H1 (cell line): ENCODE measurements around the gene NIPAL4. TPM values are rescaled to one million over a fixed set of nuclear protein-coding genes. Genes with fewer than 3 reads are reported as not detected.

Experiments used
- CBX5 ChIP-seq: fragments of 300-800, 300-1000 bp; sonication (generic); IDR thresholded peaks from 2 replicates; pipeline ENCODE4 v1.7.1; 2016; ENCODE audit warnings: antibody characterized with exemption, low read length, low read depth
- GABPA ChIP-seq: IDR thresholded peaks from 2 replicates; pipeline ENCODE4 v1.6.1; 2011; ENCODE audit warnings: mild to moderate bottlenecking, low read length, moderate library complexity, borderline replicate concordance; ENCODE audit not compliant: insufficient read depth
- polyA plus RNA-seq, 7 experiments: library from polyadenylated mRNA; depleted of rRNA in 3 of 7; stranded (reverse) in 5 of 7; unstranded in 2 of 7; fragments of >200 nt in 5 of 7; fragments of 200-250 nt in 2 of 7; gene quantifications; 1 replicate in 5 of 7; 2 replicates in 1 of 7; 4 replicates in 1 of 7; pipeline versions ENCODE4 v1.2.1 to v1.2.3, GENCODE V29; 2011 to 2013; ENCODE audit warnings: missing spikeins in 2 of 7, mixed read lengths in 2 of 7
- total RNA-seq: library from RNA; stranded (reverse); fragmentation: NEBNext Ultra II Directional; extraction: Animal tissue kit (Norgen Biotek cat#: 25700); gene quantifications from 2 replicates; pipeline ENCODE4 v1.2.1, GENCODE V29; 2021
- TF ChIP-seq, protein P1 (sequence below): IDR thresholded peaks from 2 replicates; pipeline ENCODE4 v1.6.1; 2012; ENCODE audit warnings: inconsistent platforms

The NIPAL4 gene
- total and polyA plus RNA-seq, 2 of the 8 experiments (the other 6 are each of a cell fraction or from before 2014, with no cell fraction given): 0.09 to 0.20 TPM

DNA sequence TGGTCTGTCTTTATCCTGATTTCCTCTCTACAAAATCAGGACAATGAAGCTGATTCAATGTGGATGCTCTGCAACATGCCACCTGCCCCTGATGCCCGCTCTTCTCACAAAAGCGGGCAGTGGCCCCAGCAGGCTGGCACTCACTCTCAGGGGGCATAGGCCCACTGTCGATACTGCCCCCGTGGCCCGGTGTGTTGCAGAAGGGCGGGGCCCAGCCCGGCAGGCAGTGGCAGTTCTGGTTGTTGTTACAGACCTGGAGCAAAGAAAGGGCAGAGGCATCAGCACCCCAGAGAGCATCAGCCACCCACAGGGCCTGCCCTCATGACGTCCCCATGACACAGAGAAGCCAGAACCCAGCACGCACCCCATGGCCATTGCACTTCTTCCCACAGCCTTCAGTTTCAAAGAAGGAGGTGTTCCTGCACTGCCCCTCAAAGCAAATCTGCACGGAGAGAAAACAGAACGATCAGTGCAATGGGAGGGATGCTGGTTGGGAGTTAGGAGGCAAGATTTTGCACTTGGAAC, 31.5 kb downstream of the NIPAL4 start (continued):
- no peak for TF ChIP-seq GABPA
- TF ChIP-seq, protein P1, sequence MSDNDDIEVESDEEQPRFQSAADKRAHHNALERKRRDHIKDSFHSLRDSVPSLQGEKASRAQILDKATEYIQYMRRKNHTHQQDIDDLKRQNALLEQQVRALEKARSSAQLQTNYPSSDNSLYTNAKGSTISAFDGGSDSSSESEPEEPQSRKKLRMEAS: no peak
- no peak for TF ChIP-seq CBX5
